OCI-LY1 (cell line): ENCODE measurements around the gene ELK4.

Experiments used
- CTCF ChIP-seq: fragments of 200-600 bp; sonication (generic), shearing (Covaris generic); IDR thresholded peaks from 2 replicates; pipeline ENCODE4 v1.5.1; 2017; ENCODE audit warnings: mild to moderate bottlenecking, antibody characterized with exemption, low read length, moderate library complexity, mixed read lengths
- EZH2 ChIP-seq: fragments of 200-600 bp; sonication (generic), shearing (Covaris generic); IDR thresholded peaks from 2 replicates; pipeline ENCODE4 v1.8.0; 2017; ENCODE audit warnings: borderline replicate concordance, mixed run types, mild to moderate bottlenecking, antibody characterized with exemption, low read length, moderate library complexity, mixed read lengths

DNA sequence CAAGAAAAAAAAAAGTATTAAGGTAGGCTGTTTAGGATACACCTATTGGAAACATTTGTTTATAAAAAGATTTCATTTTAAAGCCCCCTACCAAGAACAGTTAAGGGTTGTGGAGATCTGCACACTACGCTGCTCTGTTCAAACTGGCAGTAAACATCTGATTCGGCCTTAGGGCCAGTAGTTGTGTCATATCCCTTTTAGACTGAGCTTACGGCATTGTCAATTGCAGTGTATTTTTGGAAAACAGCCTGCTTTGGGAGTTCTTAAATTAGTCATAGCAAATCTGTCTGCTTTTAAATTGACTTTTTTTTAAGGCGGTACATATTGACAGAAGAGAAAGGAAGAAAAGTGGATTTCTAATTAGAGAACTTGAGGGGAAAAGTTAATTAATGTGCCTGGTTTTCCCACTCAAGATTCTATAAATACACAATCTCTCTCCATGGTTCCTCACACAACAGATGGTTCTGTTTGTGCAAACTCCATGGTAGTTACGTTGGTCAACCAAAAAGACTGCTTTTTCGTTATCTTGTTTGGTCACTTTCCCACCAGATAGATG, 1.7 kb upstream of the ELK4 start:
- no peak for TF ChIP-seq CTCF
- no peak for TF ChIP-seq EZH2
